ENCODE measurements around the gene MANBA. TPM values are rescaled to one million over a fixed set of nuclear protein-coding genes. Genes with fewer than 3 reads are reported as not detected.
"Not testable (repeated sequence)": the region's sequence is repeated elsewhere in the genome, so short reads cannot be mapped to it uniquely, and the experiment has no call there.

Gene MANBA
- total RNA-seq, 2 experiments from 2014 or later: 12.0 to 13.3 TPM

DNA sequence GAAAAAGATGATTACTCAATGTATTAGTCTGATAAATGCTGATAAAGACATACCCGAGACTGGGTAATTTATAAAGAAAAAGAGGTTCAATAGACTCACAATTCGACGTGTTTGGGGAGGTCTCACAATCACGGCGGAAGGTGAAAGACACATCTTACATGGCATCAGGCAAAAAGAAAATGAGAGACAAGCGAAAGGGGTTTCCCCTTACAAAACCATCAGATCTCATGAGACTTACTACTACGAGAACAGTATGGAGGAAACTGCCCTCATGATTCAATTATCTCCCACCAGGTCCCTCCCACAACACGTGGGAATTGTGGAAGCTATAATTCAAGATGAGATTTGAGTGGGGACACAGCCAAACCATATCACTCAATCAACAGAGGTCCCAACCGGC is 141.7 kb downstream of the MANBA start:
- peak overlapping the region; percentile 45 for H3K27ac Mint-ChIP-seq
- H3K27me3 Mint-ChIP-seq; H3K9me3 Mint-ChIP-seq (ENCODE audit: low read depth); DNase-seq; ATAC-seq; intact Hi-C loops (cut with DNase I, micrococcal nuclease); H3K4me3 Mint-ChIP-seq; CTCF ChIA-PET: not testable (repeated sequence)
- peaks cover 56% of the 10 kb centered on the region for H3K4me1 Mint-ChIP-seq
- POLR2A ChIA-PET: interaction anchor here (0.5 kb wide), 1 partner anchor 26 kb away, joined by 3 read pairs; no protein-coding TSS in a partner anchor
- H3K36me3 Mint-ChIP-seq (ENCODE audit: low read depth): peaks cover 38% of the 10 kb centered on the region

DNA sequence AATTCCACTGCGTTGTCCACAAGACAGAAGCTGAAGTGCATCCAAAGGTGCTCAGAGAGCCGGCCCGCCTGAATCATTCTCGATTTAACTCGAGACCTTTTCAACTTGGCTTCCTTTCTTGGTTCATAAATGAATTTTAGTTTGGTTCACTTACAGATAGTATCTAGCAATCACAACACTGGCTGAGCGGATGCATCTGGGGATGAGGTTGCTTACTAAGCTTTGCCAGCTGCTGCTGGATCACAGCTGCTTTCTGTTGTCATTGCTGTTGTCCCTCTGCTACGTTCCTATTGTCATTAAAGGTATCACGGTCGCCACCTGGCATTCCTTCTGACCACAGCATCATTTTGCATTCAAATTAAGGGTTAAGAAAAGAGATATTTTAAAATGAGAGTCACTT is 144.1 kb downstream of the MANBA start:
- intact Hi-C loops (cut with DNase I, micrococcal nuclease): no loop called here
- ATAC-seq (no peak), DNase-seq (peak; percentile 53)
- Mint-ChIP-seq H3K27ac (peak overlapping the region; percentile 35), H3K9me3 (ENCODE audit: low read depth) (no peaks in the 10 kb centered on the region), H3K36me3 (ENCODE audit: low read depth) (peaks cover 59% of the 10 kb centered on the region), H3K4me1 (peaks cover 75% of the 10 kb centered on the region), H3K4me3 (no peak overlapping the region), H3K27me3 (no peaks in the 10 kb centered on the region)
- ChIA-PET CTCF (interaction anchor here (0.6 to 1.1 kb wide), 7 partner anchors 20 to 272 kb away, joined by 3 to 5 read pairs (median 3); partner anchors contain the start of gene SLC39A8), POLR2A (interaction anchor here (1.2 kb wide), 1 partner anchor 11 kb away, joined by 3 read pairs; no protein-coding TSS in a partner anchor)

DNA sequence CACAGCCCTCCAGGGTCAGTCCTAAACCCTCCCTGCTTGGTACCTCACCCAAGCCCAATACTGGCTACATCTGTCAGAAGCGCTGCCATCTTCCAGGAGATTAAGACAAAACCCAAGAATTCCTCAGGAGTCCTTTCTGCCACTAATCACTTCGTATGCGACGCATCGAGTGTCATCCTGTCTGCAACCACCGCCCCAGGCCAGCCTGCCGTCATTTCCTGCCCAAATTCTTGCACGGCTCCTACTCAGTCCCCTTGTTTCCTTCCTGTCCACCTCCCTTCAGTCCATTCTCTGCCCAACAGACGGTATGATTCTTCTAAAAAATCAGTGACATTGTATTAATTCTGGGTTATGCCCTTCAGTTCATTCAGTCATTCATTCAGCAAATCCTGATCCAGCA is 146.0 kb downstream of the MANBA start:
- ChIA-PET POLR2A (no interaction called here), CTCF (no interaction called here)
- Mint-ChIP-seq H3K4me1 (peaks cover 79% of the 10 kb centered on the region), H3K27me3 (no peaks in the 10 kb centered on the region), H3K27ac (peak overlapping the region; percentile 95), H3K9me3 (ENCODE audit: low read depth) (no peaks in the 10 kb centered on the region), H3K36me3 (ENCODE audit: low read depth) (peaks cover 73% of the 10 kb centered on the region), H3K4me3 (peak overlapping the region; percentile 15)
- peak; percentile 40 for DNase-seq
- intact Hi-C loops (cut with DNase I, micrococcal nuclease): loop anchor here in 1 of 2 experiments (5.0 kb wide), 1 partner anchor 92 kb away; no protein-coding TSS in a partner anchor
- ATAC-seq: no peak

DNA sequence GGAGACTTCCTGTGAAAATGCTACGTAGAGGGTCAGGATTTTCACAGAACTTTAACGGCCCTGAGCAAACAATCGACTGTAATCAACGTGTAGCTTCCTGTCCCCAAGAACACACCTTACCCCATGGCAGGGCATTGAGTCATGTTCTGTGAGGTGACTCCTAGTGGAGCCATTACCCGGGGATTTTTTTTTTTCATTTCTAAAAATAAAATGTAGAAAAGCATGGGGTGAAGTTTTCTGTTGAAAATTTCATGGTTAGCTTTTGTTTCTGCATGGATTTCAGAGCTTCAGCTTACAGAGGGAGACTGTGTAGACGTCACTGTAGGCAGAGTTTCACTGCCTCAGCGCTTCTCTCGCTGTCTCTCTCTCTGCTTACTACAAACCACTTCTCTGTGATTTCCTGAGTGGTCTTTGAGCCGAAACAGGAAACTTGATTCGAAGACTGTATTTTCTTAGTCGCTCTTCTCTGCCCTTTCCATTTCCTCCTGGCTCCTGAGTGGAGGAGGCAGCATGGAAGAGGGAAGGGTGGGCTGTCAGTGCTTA is 147.9 kb downstream of the MANBA start:
- Mint-ChIP-seq H3K27ac (peak overlapping the region; percentile 95), H3K9me3 (ENCODE audit: low read depth) (no peaks in the 10 kb centered on the region), H3K4me1 (peaks cover 74% of the 10 kb centered on the region), H3K27me3 (no peaks in the 10 kb centered on the region), H3K36me3 (ENCODE audit: low read depth) (peaks cover 87% of the 10 kb centered on the region), H3K4me3 (peak overlapping the region; percentile 30)
- intact Hi-C loops (cut with DNase I, micrococcal nuclease): loop anchor here (1.0 to 5.0 kb wide), 3 partner anchors 14 to 110 kb away; no protein-coding TSS in a partner anchor
- ChIA-PET POLR2A (interaction anchor here (0.6 to 1.5 kb wide), 5 partner anchors 10 to 28 kb away, joined by 3 to 11 read pairs (median 7); no protein-coding TSS in a partner anchor), CTCF (interaction anchor here (0.6 to 1.5 kb wide), 5 partner anchors 10 to 394 kb away, joined by 3 to 5 read pairs (median 4); no protein-coding TSS in a partner anchor)
- peak; percentile 72 for DNase-seq
- ATAC-seq: peak; percentile 87

DNA sequence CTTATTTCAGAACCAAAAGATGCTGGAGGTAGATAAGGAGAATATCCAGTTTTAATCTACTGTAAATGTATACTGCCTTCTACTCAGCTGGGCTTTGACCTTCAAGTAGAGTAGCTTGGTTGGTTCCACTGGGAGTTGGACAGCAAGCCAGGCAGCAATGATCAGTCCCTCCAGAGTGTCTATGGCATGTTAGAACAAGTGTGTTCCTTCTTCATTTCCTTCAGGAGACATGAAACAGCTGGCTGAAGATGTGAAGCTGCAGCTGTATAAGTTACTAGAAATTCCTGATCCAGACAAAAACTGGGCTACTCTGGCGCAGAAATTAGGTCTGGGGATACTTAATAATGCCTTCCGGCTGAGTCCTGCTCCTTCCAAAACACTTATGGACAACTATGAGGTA is 148.6 kb downstream of the MANBA start:
- ATAC-seq (no peak), DNase-seq (no peak)
- Mint-ChIP-seq H3K36me3 (ENCODE audit: low read depth) (peaks cover 89% of the 10 kb centered on the region), H3K27me3 (no peaks in the 10 kb centered on the region), H3K4me1 (peaks cover 81% of the 10 kb centered on the region), H3K9me3 (ENCODE audit: low read depth) (no peaks in the 10 kb centered on the region), H3K27ac (peak overlapping the region; percentile 95), H3K4me3 (no peak overlapping the region)
- POLR2A ChIA-PET: interaction anchor here (0.6 to 1.5 kb wide), 4 partner anchors 9 to 27 kb away, joined by 3 to 11 read pairs (median 8); no protein-coding TSS in a partner anchor
- CTCF ChIA-PET: interaction anchor here (0.8 to 1.2 kb wide), 4 partner anchors 9 to 395 kb away, joined by 3 to 5 read pairs (median 4); no protein-coding TSS in a partner anchor
- intact Hi-C loops (cut with DNase I, micrococcal nuclease): loop anchor here (1.0 to 5.0 kb wide), 3 partner anchors 13 to 109 kb away; no protein-coding TSS in a partner anchor

DNA sequence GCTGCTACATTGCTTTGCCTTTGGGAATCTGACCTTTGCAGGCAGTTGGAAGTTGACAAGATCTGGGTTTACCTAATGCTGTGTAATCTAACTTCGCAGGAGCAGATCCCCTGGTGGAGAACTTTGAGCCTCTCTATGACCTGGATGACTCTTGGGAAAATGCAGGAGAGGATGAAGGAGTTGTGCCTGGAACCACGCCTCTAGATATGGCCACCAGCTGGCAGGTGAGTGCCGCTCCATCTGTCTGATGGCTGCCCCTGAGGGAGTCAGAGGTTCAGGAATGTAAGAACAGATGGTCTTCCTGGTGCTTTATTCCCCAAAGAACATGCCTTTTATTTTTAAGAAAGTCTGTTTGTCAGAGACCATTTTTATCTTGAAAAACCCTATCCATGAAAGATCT is 150.3 kb downstream of the MANBA start:
- Mint-ChIP-seq H3K4me1 (peaks cover 80% of the 10 kb centered on the region), H3K27ac (peak overlapping the region; percentile 70), H3K36me3 (ENCODE audit: low read depth) (peaks cover 87% of the 10 kb centered on the region), H3K9me3 (ENCODE audit: low read depth) (no peaks in the 10 kb centered on the region), H3K4me3 (no peak overlapping the region), H3K27me3 (no peaks in the 10 kb centered on the region)
- DNase-seq (no peak), ATAC-seq (no peak)
- ChIA-PET CTCF (interaction anchor here (0.6 to 1.4 kb wide), 3 partner anchors 43 to 1597 kb away, joined by 3 read pairs; no protein-coding TSS in a partner anchor), POLR2A (no interaction called here)
- intact Hi-C loops (cut with DNase I, micrococcal nuclease): loop anchor here in 1 of 2 experiments (5.0 kb wide), 1 partner anchor 88 kb away; no protein-coding TSS in a partner anchor

DNA sequence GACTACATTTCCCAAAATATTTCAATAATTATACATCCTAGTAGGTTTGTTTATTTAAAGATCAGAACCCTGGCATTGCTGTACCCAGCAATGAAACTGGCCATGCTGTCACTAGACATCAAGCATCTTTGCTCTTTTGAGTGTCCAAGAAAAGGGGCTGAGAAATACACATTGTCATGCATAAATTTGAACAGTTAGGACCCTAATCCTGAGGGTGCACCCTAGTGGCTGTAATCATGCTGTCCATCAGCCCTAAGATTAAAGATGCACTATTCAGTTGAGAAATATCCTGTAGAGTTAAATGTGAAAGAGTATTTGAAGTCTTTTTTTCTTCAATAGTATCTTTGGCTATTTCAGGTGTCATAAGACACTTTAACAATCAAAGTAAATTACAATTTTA is 150.8 kb downstream of the MANBA start:
- POLR2A ChIA-PET: no interaction called here
- no peak for DNase-seq
- Mint-ChIP-seq H3K4me1 (peaks cover 77% of the 10 kb centered on the region), H3K27ac (peak overlapping the region; percentile 35), H3K4me3 (no peak overlapping the region), H3K36me3 (ENCODE audit: low read depth) (peaks cover 88% of the 10 kb centered on the region), H3K27me3 (no peaks in the 10 kb centered on the region), H3K9me3 (ENCODE audit: low read depth) (no peaks in the 10 kb centered on the region)
- CTCF ChIA-PET: interaction anchor here (0.6 to 1.4 kb wide), 2 partner anchors 42 to 146 kb away, joined by 3 read pairs; no protein-coding TSS in a partner anchor
- intact Hi-C loops (cut with DNase I, micrococcal nuclease): loop anchor here in 1 of 2 experiments (5.0 kb wide), 1 partner anchor 88 kb away; no protein-coding TSS in a partner anchor
- ATAC-seq: no peak

DNA sequence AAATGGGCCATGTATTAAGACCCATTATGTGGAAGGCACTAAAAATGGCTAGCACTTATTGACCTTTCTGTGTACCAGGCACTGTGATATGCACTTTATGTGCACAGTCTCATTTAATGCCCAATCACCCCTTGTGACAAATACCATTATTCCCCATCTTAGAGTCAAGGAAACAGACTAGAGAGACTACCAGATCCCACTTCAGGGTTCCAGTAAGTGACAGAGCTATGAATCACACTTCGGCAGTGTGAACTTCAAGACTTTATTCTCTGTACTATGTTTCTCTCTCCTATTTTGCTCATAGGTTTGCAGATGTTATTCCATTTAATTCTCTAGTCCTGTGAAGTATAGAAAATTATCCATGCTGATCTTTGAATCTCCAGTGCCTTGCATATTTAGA is 152.6 kb downstream of the MANBA start:
- no peaks in the 10 kb centered on the region for H3K27me3 Mint-ChIP-seq
- peak overlapping the region; percentile 11 for H3K27ac Mint-ChIP-seq
- POLR2A ChIA-PET: no interaction called here
- H3K4me3 Mint-ChIP-seq: no peak overlapping the region
- no peaks in the 10 kb centered on the region for H3K9me3 Mint-ChIP-seq (ENCODE audit: low read depth)
- peaks cover 83% of the 10 kb centered on the region for H3K36me3 Mint-ChIP-seq (ENCODE audit: low read depth)
- intact Hi-C loops (cut with DNase I, micrococcal nuclease): no loop called here
- H3K4me1 Mint-ChIP-seq: peaks cover 69% of the 10 kb centered on the region
- CTCF ChIA-PET: interaction anchor here (0.7 kb wide), 1 partner anchor 35 kb away, joined by 3 read pairs; no protein-coding TSS in a partner anchor
- DNase-seq (no peak), ATAC-seq (peak; percentile 52)

DNA sequence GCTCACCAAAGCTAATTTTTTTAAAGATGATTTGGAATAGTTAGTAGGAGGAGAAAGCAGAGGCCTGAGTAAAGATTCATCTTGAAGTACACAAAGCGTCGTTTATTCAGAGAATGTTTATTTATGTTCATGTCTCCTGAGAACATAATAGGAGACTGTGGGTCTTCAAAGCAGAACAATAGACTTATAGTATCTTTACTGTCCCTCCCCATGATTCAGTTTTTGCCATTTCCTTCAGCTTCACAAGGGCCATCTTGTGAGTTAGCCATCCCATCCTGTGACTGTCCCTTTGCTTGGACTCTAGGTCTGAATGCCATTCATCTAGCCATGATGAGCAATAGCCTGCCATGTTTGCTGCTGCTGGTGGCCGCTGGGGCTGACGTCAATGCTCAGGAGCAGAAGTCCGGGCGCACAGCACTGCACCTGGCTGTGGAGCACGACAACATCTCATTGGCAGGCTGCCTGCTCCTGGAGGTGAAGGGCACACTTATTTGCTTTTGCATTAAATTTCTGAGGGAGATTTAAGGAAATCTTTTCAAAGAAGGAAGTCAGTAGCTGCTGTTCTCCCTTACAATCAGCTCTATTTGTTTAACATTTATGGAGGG is 153.8 kb downstream of the MANBA start:
- no peak for DNase-seq
- ChIA-PET POLR2A (no interaction called here), CTCF (interaction anchor here (0.8 to 1.4 kb wide), 4 partner anchors 42 to 112 kb away, joined by 3 to 6 read pairs (median 3); no protein-coding TSS in a partner anchor)
- peaks cover 78% of the 10 kb centered on the region for H3K36me3 Mint-ChIP-seq (ENCODE audit: low read depth)
- H3K4me3 Mint-ChIP-seq: no peak overlapping the region
- no peak for ATAC-seq
- H3K4me1 Mint-ChIP-seq: peaks cover 57% of the 10 kb centered on the region
- H3K27me3 Mint-ChIP-seq: no peaks in the 10 kb centered on the region
- peak overlapping the region; percentile 70 for H3K27ac Mint-ChIP-seq
- intact Hi-C loops (cut with DNase I, micrococcal nuclease): no loop called here
- H3K9me3 Mint-ChIP-seq (ENCODE audit: low read depth): no peaks in the 10 kb centered on the region

DNA sequence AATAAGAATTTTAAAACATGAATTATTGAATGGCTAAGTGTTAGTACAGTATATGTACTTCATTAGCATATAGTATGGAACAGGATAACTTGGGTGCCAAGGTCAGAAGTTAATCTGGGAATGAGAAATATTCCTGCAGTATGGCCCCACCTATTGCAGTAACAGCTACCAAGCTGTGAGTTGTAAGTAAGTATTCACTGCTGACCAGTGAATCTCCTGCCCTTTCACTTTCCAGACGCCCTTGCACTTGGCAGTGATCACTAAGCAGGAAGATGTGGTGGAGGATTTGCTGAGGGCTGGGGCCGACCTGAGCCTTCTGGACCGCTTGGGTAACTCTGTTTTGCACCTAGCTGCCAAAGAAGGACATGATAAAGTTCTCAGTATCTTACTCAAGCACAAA is 154.5 kb downstream of the MANBA start:
- no peak overlapping the region for H3K4me3 Mint-ChIP-seq
- peaks cover 51% of the 10 kb centered on the region for H3K4me1 Mint-ChIP-seq
- POLR2A ChIA-PET: no interaction called here

DNA sequence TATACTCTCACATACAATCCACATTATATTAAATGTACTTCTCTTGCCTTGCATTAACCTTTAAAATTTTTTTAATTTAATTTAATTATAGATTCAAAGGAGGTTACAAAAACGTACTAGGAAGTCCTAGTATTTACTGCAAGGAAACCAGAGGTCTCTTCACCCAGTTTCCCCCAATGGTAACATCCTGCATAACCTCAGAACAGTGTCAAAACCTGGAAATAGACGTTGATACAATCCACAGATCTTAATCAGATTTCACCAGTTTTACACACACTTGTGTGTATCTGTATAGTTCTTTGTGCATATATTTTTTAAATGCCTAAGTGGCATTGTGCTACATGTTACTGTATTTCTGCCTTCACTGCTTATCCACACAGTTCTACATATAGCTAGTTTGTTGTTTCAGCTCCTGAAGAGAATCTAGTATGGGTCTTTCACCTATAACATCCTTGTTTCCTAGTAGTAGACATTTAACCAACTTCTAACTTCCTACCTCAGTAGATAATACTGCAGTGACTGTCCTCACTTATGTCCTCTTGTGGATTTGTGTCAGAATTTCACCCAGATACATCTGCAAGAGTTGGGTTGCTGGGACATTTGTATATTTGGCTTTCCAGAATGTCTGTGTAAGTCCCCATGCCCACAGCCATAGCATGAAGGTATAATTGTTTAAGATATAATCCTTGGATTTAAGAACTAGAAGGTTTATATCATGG is 156.4 kb downstream of the MANBA start:
- intact Hi-C loops (cut with DNase I, micrococcal nuclease): no loop called here
- H3K27me3 Mint-ChIP-seq: no peaks in the 10 kb centered on the region
- H3K4me3 Mint-ChIP-seq: no peak overlapping the region
- ATAC-seq: no peak
- ChIA-PET POLR2A (no interaction called here), CTCF (interaction anchor here (1.3 kb wide), 1 partner anchor 13 kb away, joined by 4 read pairs; no protein-coding TSS in a partner anchor)
- no peaks in the 10 kb centered on the region for H3K9me3 Mint-ChIP-seq (ENCODE audit: low read depth)
- H3K4me1 Mint-ChIP-seq: peaks cover 54% of the 10 kb centered on the region
- no peak for DNase-seq
- H3K36me3 Mint-ChIP-seq (ENCODE audit: low read depth): peaks cover 77% of the 10 kb centered on the region
- H3K27ac Mint-ChIP-seq: no peak overlapping the region

More for the DNA sequence above, 154.5 kb downstream of the MANBA start:
- intact Hi-C loops (cut with DNase I, micrococcal nuclease): no loop called here
- Mint-ChIP-seq H3K36me3 (ENCODE audit: low read depth) (peaks cover 76% of the 10 kb centered on the region), H3K27me3 (no peaks in the 10 kb centered on the region), H3K9me3 (ENCODE audit: low read depth) (no peaks in the 10 kb centered on the region), H3K27ac (peak overlapping the region; percentile 37)
- ATAC-seq (no peak), DNase-seq (no peak)
- CTCF ChIA-PET: interaction anchor here (0.8 to 1.4 kb wide), 3 partner anchors 42 to 111 kb away, joined by 3 to 6 read pairs (median 3); no protein-coding TSS in a partner anchor
